Activated CD4-positive, CD25-positive, alpha-beta regulatory T cell treated with anti-CD3 and anti-CD28 coated beads, Interleukin-2, amount 50 U/mL, for 16 hours (primary cell): ENCODE measurements around the gene TMEM212.
"Not testable (repeated sequence)": the region's sequence is repeated elsewhere in the genome, so short reads cannot be mapped to it uniquely, and the experiment has no call there.

Experiments used
- DNase-seq: peaks from one replicate; pipeline ENCODE4 v3.0.0-alpha.2; 2020; ENCODE audit warnings: low read depth, low spot score

Gene TMEM212

GRCh38 chr3:171858770-171859169 lies 15.6 kb downstream of the TMEM212 start:
- DNase-seq = not testable (repeated sequence)

GRCh38 chr3:171860830-171861535 lies 17.8 kb downstream of the TMEM212 start:
- DNase-seq = no peak

GRCh38 chr3:171862392-171862791 lies 19.2 kb downstream of the TMEM212 start:
- DNase-seq = no peak

GRCh38 chr3:171862993-171863521 lies 19.9 kb downstream of the TMEM212 start:
- no peak for DNase-seq

GRCh38 chr3:171863920-171864319 lies 20.8 kb downstream of the TMEM212 start:
- no peak for DNase-seq

GRCh38 chr3:171865191-171865865 lies 22.2 kb downstream of the TMEM212 start:
- DNase-seq = no peak

- no peak for DNase-seq
Observed at GRCh38 chr3:171867981-171868380, 24.8 kb downstream of the TMEM212 start.

GRCh38 chr3:171871392-171872274 lies 28.5 kb downstream of the TMEM212 start:
- no peak for DNase-seq

- DNase-seq = no peak
Observed at GRCh38 chr3:171873580-171873979, 30.4 kb downstream of the TMEM212 start.

- DNase-seq = no peak
Observed at GRCh38 chr3:171874251-171874681, 31.1 kb downstream of the TMEM212 start.

- no peak for DNase-seq
Observed at GRCh38 chr3:171874879-171875278, 31.7 kb downstream of the TMEM212 start.

- no peak for DNase-seq
Observed at GRCh38 chr3:171875923-171876412, 32.8 kb downstream of the TMEM212 start.

- DNase-seq = no peak
Observed at GRCh38 chr3:171876680-171877147, 33.6 kb downstream of the TMEM212 start.

- DNase-seq = no peak
Observed at GRCh38 chr3:171878461-171879225, 35.5 kb downstream of the TMEM212 start.

GRCh38 chr3:171879472-171879871 lies 36.3 kb downstream of the TMEM212 start:
- DNase-seq = no peak

GRCh38 chr3:171880101-171880870 lies 37.1 kb downstream of the TMEM212 start:
- no peak for DNase-seq

- no peak for DNase-seq
Observed at GRCh38 chr3:171881251-171881650, 38.1 kb downstream of the TMEM212 start.

GRCh38 chr3:171883257-171883892 lies 40.2 kb downstream of the TMEM212 start:
- no peak for DNase-seq

GRCh38 chr3:171883893-171884279 lies 40.7 kb downstream of the TMEM212 start:
- no peak for DNase-seq

GRCh38 chr3:171888466-171888865 lies 45.3 kb downstream of the TMEM212 start:
- no peak for DNase-seq
